Astrocyte (in vitro differentiated cells and primary cell): Measurements from ENCODE around the gene ALOXE3. TPM values are rescaled to one million over a fixed set of nuclear protein-coding genes. Genes with fewer than 3 reads are reported as not detected.

Source experiments
- DNase-seq: peaks from one replicate; pipeline ENCODE4 v3.0.0-alpha.2; 2010; ENCODE audit warnings: low read depth
- FAIRE-seq: peaks from 2 replicates; lab custom pipeline; 2011; peaks lifted over from hg19 to GRCh38; lab: Jason Lieb, UNC
- H2AFZ ChIP-seq: 2 replicates; pipeline ENCODE4 v1.6.0; 2012; ENCODE audit warnings: low read depth, low read length, inconsistent platforms
- H3K27ac ChIP-seq: 2 replicates; pipeline ENCODE4 v1.5.1; 2011; ENCODE audit warnings: low read depth, low read length, inconsistent platforms
- H3K27me3 ChIP-seq: 2 replicates; pipeline ENCODE4 v1.6.0; 2011; ENCODE audit warnings: low read length, inconsistent platforms; ENCODE audit not compliant: insufficient read depth
- H3K36me3 ChIP-seq: 2 replicates; pipeline ENCODE4 v1.5.1; 2011; ENCODE audit warnings: low read length, inconsistent platforms; ENCODE audit not compliant: insufficient read depth
- H3K4me1 ChIP-seq: 2 replicates; pipeline ENCODE4 v1.5.1; 2011; ENCODE audit warnings: low read length, inconsistent platforms; ENCODE audit not compliant: insufficient read depth
- H3K4me2 ChIP-seq: 2 replicates; pipeline ENCODE4 v1.6.0; 2012; ENCODE audit warnings: low read length, inconsistent platforms
- H3K4me3 ChIP-seq: 2 replicates; pipeline ENCODE4 v1.5.1; 2011; ENCODE audit warnings: low read depth, mild to moderate bottlenecking, low read length, inconsistent platforms; ENCODE audit not compliant: insufficient read depth
- H3K79me2 ChIP-seq: 2 replicates; pipeline ENCODE4 v1.6.0; 2012; ENCODE audit warnings: mild to moderate bottlenecking, low read length, inconsistent platforms; ENCODE audit not compliant: insufficient read depth
- H3K9ac ChIP-seq: 2 replicates; pipeline ENCODE4 v1.6.0; 2012; ENCODE audit warnings: mild to moderate bottlenecking, low read length, inconsistent platforms
- H3K9me3 ChIP-seq: 2 replicates; pipeline ENCODE4 v1.5.1; 2012; ENCODE audit warnings: low read depth, mild to moderate bottlenecking, low read length, inconsistent platforms; ENCODE audit not compliant: insufficient read depth
- H4K20me1 ChIP-seq: 2 replicates; pipeline ENCODE4 v1.6.0; 2012; ENCODE audit warnings: low read length, inconsistent platforms; ENCODE audit not compliant: insufficient read depth
- H3K27ac Mint-ChIP-seq: one replicate; pipeline ENCODE4 v1.8.0; 2021; ENCODE audit warnings: mild to moderate bottlenecking, mixed read lengths; ENCODE audit not compliant: unreplicated experiment
- H3K27me3 Mint-ChIP-seq: one replicate; pipeline ENCODE4 v1.8.0; 2021; ENCODE audit warnings: low read depth, mixed read lengths; ENCODE audit not compliant: unreplicated experiment
- H3K36me3 Mint-ChIP-seq: one replicate; pipeline ENCODE4 v1.8.0; 2021; ENCODE audit warnings: low read depth, mixed read lengths; ENCODE audit not compliant: unreplicated experiment
- H3K4me1 Mint-ChIP-seq: one replicate; pipeline ENCODE4 v1.8.0; 2021; ENCODE audit warnings: low read depth, mixed read lengths; ENCODE audit not compliant: unreplicated experiment
- H3K4me3 Mint-ChIP-seq: one replicate; pipeline ENCODE4 v1.8.0; 2021; ENCODE audit warnings: mild to moderate bottlenecking, moderate library complexity, mixed read lengths; ENCODE audit not compliant: unreplicated experiment
- H3K9me3 Mint-ChIP-seq: one replicate; pipeline ENCODE4 v1.8.0; 2021; ENCODE audit warnings: mild to moderate bottlenecking, mixed read lengths; ENCODE audit not compliant: unreplicated experiment
- EZH2 ChIP-seq: IDR thresholded peaks from 2 replicates; pipeline ENCODE4 v1.6.1; 2012; ENCODE audit warnings: mild to moderate bottlenecking, low read length, inconsistent platforms; ENCODE audit not compliant: insufficient read depth
- total RNA-seq: library from RNA; stranded (reverse); gene quantifications from 2 replicates; pipeline ENCODE4 v1.2.1, GENCODE V29; 2021
- TF ChIP-seq, protein P1 (sequence below): IDR thresholded peaks from 2 replicates; pipeline ENCODE4 v1.5.1; 2011; ENCODE audit warnings: low read depth, mild to moderate bottlenecking, inconsistent platforms, low read length, moderate library complexity; ENCODE audit not compliant: insufficient read depth

Gene ALOXE3
- total RNA-seq, 1 donor from 2014 or later, result 0.82 TPM

DNA sequence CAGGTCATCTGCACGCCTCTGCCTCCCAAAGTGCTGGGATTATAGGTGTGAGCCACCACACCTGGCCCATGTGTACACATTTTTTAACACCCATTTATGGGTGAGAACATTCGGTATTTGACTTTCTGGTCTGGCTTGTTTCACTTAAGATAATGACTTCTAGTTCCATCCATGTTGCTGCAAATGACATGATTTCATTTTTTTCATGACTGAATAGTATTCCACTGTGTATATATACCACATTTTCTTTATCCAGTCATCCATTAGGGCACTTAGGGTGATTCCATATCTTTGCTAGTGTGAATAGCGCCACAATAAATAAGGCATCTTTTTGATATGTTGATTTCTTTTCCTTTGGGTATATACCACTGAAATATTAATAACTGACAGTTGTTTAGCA lies 36.4 kb downstream of the ALOXE3 start:
- no peak overlapping the region for H3K4me3 Mint-ChIP-seq
- no peak overlapping the region for H3K4me3 ChIP-seq
- no peak for DNase-seq
- no peaks in the 10 kb centered on the region for H3K4me1 Mint-ChIP-seq
- no peaks in the 10 kb centered on the region for H3K9me3 ChIP-seq
- no peaks in the 10 kb centered on the region for H4K20me1 ChIP-seq
- TF ChIP-seq, protein P1, sequence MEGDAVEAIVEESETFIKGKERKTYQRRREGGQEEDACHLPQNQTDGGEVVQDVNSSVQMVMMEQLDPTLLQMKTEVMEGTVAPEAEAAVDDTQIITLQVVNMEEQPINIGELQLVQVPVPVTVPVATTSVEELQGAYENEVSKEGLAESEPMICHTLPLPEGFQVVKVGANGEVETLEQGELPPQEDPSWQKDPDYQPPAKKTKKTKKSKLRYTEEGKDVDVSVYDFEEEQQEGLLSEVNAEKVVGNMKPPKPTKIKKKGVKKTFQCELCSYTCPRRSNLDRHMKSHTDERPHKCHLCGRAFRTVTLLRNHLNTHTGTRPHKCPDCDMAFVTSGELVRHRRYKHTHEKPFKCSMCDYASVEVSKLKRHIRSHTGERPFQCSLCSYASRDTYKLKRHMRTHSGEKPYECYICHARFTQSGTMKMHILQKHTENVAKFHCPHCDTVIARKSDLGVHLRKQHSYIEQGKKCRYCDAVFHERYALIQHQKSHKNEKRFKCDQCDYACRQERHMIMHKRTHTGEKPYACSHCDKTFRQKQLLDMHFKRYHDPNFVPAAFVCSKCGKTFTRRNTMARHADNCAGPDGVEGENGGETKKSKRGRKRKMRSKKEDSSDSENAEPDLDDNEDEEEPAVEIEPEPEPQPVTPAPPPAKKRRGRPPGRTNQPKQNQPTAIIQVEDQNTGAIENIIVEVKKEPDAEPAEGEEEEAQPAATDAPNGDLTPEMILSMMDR, result no peak
- no peak for TF ChIP-seq EZH2
- no peak overlapping the region for H3K9ac ChIP-seq
- H3K79me2 ChIP-seq, result no peaks in the 10 kb centered on the region
- FAIRE-seq, result no peak
- no peaks in the 10 kb centered on the region for H3K36me3 Mint-ChIP-seq
- H3K27me3 ChIP-seq, result peaks cover 41% of the 10 kb centered on the region
- no peak overlapping the region for H2AFZ ChIP-seq
- no peak overlapping the region for H3K4me2 ChIP-seq
- H3K27ac Mint-ChIP-seq, result no peak overlapping the region
- H3K36me3 ChIP-seq, result no peaks in the 10 kb centered on the region
- peaks cover 68% of the 10 kb centered on the region for H3K27me3 Mint-ChIP-seq
- no peaks in the 10 kb centered on the region for H3K9me3 Mint-ChIP-seq
- H3K4me1 ChIP-seq, result peaks cover 3% of the 10 kb centered on the region
- H3K27ac ChIP-seq, result no peak overlapping the region

DNA sequence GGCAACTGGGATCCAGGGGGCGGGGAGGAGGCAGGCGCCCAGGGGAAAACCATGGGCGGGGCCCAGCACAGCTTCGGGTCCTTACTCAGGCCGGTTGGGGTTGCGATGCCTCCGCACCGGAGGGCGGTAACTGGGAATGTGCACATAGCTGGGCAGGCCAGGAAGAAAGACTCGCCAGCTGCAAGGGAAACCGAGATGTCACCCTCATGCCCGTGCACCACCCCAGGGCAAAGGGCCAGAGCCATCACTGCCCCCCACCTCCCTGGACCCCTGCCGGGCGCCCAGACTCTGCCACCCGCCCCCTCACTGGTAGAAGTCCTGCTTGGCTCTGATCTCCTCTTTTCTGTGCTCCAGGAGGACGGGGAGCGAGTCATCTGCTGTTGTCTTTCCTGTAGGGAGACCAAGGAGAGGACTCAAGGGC lies 37.5 kb downstream of the ALOXE3 start:
- Histone ChIP-seq H2AFZ (no peak overlapping the region), H3K4me2 (no peak overlapping the region), H3K4me1 (peaks cover 3% of the 10 kb centered on the region), H3K4me3 (no peak overlapping the region), H3K36me3 (no peaks in the 10 kb centered on the region), H3K79me2 (no peaks in the 10 kb centered on the region), H3K27me3 (peaks cover 44% of the 10 kb centered on the region), H3K27ac (no peak overlapping the region), H3K9ac (no peak overlapping the region), H4K20me1 (no peaks in the 10 kb centered on the region), H3K9me3 (no peaks in the 10 kb centered on the region)
- H3K36me3 Mint-ChIP-seq, result no peaks in the 10 kb centered on the region
- no peaks in the 10 kb centered on the region for H3K9me3 Mint-ChIP-seq
- no peak overlapping the region for H3K4me3 Mint-ChIP-seq
- FAIRE-seq, result no peak
- DNase-seq, result no peak
- no peaks in the 10 kb centered on the region for H3K4me1 Mint-ChIP-seq
- TF ChIP-seq EZH2, result no peak
- TF ChIP-seq, protein P1, result no peak
- peak overlapping the region; percentile 26 for H3K27ac Mint-ChIP-seq
- H3K27me3 Mint-ChIP-seq, result peaks cover 71% of the 10 kb centered on the region

DNA sequence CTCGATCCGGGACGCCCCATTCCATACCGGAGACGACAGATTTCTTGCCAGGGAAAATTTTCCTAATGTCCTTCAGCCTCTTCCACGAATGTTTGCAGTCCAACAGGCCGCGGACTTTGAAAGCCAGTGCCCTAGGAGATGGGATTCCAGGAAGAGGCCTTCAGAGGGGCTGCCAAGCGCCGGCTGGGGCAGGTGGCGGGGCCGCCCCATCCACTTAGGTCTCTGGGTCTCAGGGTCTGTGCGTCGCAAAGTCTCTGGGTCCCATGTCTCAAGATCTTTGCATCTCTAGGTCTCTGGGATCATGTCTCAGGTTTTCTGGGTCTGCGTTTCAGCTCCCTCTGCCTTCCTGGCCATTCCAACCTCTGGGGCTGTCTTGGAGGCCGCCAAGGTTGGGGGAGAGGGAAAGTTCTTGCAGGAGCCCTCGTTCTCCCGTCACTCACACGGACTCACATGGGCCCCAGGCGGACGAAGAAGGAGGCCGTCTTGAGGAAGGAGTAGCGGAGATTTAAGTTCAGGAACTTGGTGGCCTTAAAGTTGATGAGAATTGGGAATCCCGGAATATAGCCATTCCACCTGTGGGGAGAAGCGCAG lies 38.0 kb downstream of the ALOXE3 start:
- H3K27ac ChIP-seq, result no peak overlapping the region
- Mint-ChIP-seq H3K36me3 (no peaks in the 10 kb centered on the region), H3K27me3 (peaks cover 71% of the 10 kb centered on the region), H3K27ac (no peak overlapping the region), H3K4me1 (no peaks in the 10 kb centered on the region), H3K9me3 (no peaks in the 10 kb centered on the region), H3K4me3 (peak overlapping the region; percentile 14)
- DNase-seq (no peak), FAIRE-seq (no peak)
- TF ChIP-seq, protein P1, result no peak
- no peak for TF ChIP-seq EZH2
- peaks cover 3% of the 10 kb centered on the region for H3K4me1 ChIP-seq
- peak overlapping the region; percentile 93 for H3K4me2 ChIP-seq
- peaks cover 43% of the 10 kb centered on the region for H3K27me3 ChIP-seq
- peak overlapping the region; percentile 100 for H2AFZ ChIP-seq
- H3K9me3 ChIP-seq, result no peaks in the 10 kb centered on the region
- H3K79me2 ChIP-seq, result no peaks in the 10 kb centered on the region
- no peaks in the 10 kb centered on the region for H4K20me1 ChIP-seq
- H3K9ac ChIP-seq, result no peak overlapping the region
- H3K36me3 ChIP-seq, result no peaks in the 10 kb centered on the region
- H3K4me3 ChIP-seq, result no peak overlapping the region
